ENCODE measurements around the gene ZNF786.

DNA sequence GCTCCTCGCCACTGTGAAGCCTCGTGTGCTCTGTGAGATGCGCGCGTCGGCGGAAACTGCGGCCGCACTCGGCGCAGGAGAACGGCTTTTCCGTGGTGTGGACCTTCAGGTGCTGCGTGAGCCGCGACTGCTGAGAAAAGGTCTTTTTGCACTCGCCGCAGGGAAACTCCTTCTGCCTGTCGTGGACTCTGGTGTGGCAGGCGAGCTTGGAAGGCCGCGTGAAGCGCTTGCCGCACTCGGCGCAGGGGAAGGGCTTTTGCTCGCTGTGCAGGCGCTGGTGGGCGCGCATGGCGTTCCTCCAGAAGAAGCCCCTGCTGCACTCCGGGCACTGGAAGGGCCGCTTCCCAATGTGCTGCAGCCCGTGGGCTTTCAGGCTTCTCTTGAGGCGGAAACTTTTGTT lies 13.7 kb upstream of the ZNF786 start:
- TF ChIP-seq, protein P1, sequence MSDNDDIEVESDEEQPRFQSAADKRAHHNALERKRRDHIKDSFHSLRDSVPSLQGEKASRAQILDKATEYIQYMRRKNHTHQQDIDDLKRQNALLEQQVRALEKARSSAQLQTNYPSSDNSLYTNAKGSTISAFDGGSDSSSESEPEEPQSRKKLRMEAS (IDR thresholded peaks at IDR 0.05; ENCODE audit: low read depth, low read length): no peak
- no peak for TF ChIP-seq CEBPB (IDR thresholded peaks at IDR 0.05; ENCODE audit: borderline replicate concordance in 1 of 2, low read depth in 2 of 2, low read length in 2 of 2)
- TF ChIP-seq, protein P2, sequence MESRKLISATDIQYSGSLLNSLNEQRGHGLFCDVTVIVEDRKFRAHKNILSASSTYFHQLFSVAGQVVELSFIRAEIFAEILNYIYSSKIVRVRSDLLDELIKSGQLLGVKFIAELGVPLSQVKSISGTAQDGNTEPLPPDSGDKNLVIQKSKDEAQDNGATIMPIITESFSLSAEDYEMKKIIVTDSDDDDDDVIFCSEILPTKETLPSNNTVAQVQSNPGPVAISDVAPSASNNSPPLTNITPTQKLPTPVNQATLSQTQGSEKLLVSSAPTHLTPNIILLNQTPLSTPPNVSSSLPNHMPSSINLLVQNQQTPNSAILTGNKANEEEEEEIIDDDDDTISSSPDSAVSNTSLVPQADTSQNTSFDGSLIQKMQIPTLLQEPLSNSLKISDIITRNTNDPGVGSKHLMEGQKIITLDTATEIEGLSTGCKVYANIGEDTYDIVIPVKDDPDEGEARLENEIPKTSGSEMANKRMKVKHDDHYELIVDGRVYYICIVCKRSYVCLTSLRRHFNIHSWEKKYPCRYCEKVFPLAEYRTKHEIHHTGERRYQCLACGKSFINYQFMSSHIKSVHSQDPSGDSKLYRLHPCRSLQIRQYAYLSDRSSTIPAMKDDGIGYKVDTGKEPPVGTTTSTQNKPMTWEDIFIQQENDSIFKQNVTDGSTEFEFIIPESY (IDR thresholded peaks at IDR 0.05): no peak
- TF ChIP-seq MYC (IDR thresholded peaks at IDR 0.05; ENCODE audit: insufficient read depth, insufficient read length, insufficient replicate concordance, low read length, severe bottlenecking): no peak
- no peak for TF ChIP-seq MTA3 (IDR thresholded peaks at IDR 0.05; ENCODE audit: borderline replicate concordance, low read length)
- no peak for TF ChIP-seq FOXM1 (IDR thresholded peaks at IDR 0.05; ENCODE audit: low read depth, low read length)
- TF ChIP-seq PAX5 (IDR thresholded peaks at IDR 0.05; ENCODE audit: borderline replicate concordance, low read depth, low read length): no peak
- TF ChIP-seq RAD51 (IDR thresholded peaks at IDR 0.05): no peak
- TF ChIP-seq POLR2A (IDR thresholded peaks at IDR 0.05; ENCODE audit: low read depth, low read length): no peak
- TF ChIP-seq, protein P3, sequence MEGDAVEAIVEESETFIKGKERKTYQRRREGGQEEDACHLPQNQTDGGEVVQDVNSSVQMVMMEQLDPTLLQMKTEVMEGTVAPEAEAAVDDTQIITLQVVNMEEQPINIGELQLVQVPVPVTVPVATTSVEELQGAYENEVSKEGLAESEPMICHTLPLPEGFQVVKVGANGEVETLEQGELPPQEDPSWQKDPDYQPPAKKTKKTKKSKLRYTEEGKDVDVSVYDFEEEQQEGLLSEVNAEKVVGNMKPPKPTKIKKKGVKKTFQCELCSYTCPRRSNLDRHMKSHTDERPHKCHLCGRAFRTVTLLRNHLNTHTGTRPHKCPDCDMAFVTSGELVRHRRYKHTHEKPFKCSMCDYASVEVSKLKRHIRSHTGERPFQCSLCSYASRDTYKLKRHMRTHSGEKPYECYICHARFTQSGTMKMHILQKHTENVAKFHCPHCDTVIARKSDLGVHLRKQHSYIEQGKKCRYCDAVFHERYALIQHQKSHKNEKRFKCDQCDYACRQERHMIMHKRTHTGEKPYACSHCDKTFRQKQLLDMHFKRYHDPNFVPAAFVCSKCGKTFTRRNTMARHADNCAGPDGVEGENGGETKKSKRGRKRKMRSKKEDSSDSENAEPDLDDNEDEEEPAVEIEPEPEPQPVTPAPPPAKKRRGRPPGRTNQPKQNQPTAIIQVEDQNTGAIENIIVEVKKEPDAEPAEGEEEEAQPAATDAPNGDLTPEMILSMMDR (IDR thresholded peaks at IDR 0.05 in 2 of 3, conservative IDR thresholded peaks at IDR 0.05 in 1 of 3; ENCODE audit: control insufficient read depth in 2 of 3, extremely low read depth in 1 of 3, insufficient read depth in 1 of 3, low read depth in 3 of 3, low read length in 3 of 3): no peak
- no peak for TF ChIP-seq YY1 (IDR thresholded peaks at IDR 0.05; ENCODE audit: low read depth, low read length)
- no peak for TF ChIP-seq RFX5 (IDR thresholded peaks at IDR 0.05; ENCODE audit: low read depth, low read length)
- no peak for TF ChIP-seq MXI1 (IDR thresholded peaks at IDR 0.05; ENCODE audit: low read depth, low read length)
- TF ChIP-seq ZSCAN29 (IDR thresholded peaks at IDR 0.05): no peak
